ENCODE measurements around the gene ZNF256.

Gene ZNF256

GRCh38 chr19:57947419-57948134 lies at the start of gene ZNF256:
TSS of gene ZNF256 (minus strand) at chr19:57947706. CDS start at chr19:57947474, 232 bp downstream.
- DNase-seq (ENCODE audit: low spot score): peak; percentile 89

- no peak for DNase-seq (ENCODE audit: low spot score)
Measured at GRCh38 chr19:57992841-57993240, 45.3 kb upstream of the ZNF256 start.

- no peak for DNase-seq (ENCODE audit: low spot score)
Measured at GRCh38 chr19:57978586-57979289, 31.2 kb upstream of the ZNF256 start.

- no peak for DNase-seq (ENCODE audit: low spot score)
Measured at GRCh38 chr19:57974434-57974833, 26.9 kb upstream of the ZNF256 start, which contains the start of gene C19orf18. TSS of gene C19orf18 (minus strand) at chr19:57974534. CDS start at chr19:57974432, 102 bp downstream.

- no peak for DNase-seq (ENCODE audit: low spot score)
Measured at GRCh38 chr19:57964761-57965160, 17.3 kb upstream of the ZNF256 start.

GRCh38 chr19:57961785-57962184 lies 14.3 kb upstream of the ZNF256 start:
- DNase-seq (ENCODE audit: low spot score): no peak

GRCh38 chr19:57954996-57955395 lies 7.5 kb upstream of the ZNF256 start:
- DNase-seq (ENCODE audit: low spot score): no peak

- no peak for DNase-seq (ENCODE audit: low spot score)
Measured at GRCh38 chr19:57949702-57950101, 2.2 kb upstream of the ZNF256 start.

GRCh38 chr19:57949296-57949695 lies 1.8 kb upstream of the ZNF256 start:
- no peak for DNase-seq (ENCODE audit: low spot score)

GRCh38 chr19:57947088-57947418 lies 453 bp downstream of the ZNF256 start:
- no peak for DNase-seq (ENCODE audit: low spot score)

GRCh38 chr19:57946316-57946715 lies 1.2 kb downstream of the ZNF256 start:
- no peak for DNase-seq (ENCODE audit: low spot score)

- DNase-seq (ENCODE audit: low spot score): no peak
Measured at GRCh38 chr19:57941593-57941992, 5.9 kb downstream of the ZNF256 start.

GRCh38 chr19:57935731-57936130 lies 11.8 kb downstream of the ZNF256 start:
- DNase-seq (ENCODE audit: low spot score): peak; percentile 72

- peak; percentile 89 for DNase-seq (ENCODE audit: low spot score)
Measured at GRCh38 chr19:57934820-57935665, 12.5 kb downstream of the ZNF256 start, which contains the start of gene ZNF418. TSS of gene ZNF418 (minus strand) at chr19:57935402. CDS start at chr19:57933822, 1,580 bp downstream.

GRCh38 chr19:57927587-57927986 lies 19.9 kb downstream of the ZNF256 start:
- no peak for DNase-seq (ENCODE audit: low spot score)

GRCh38 chr19:57916168-57916995 lies 31.1 kb downstream of the ZNF256 start, which contains the start of gene ZNF417:
TSS of gene ZNF417 (minus strand) at chr19:57916592. CDS start at chr19:57916411, 181 bp downstream.
- DNase-seq (ENCODE audit: low spot score): peak; percentile 93

- DNase-seq (ENCODE audit: low spot score): no peak
Measured at GRCh38 chr19:57914531-57914930, 33.0 kb downstream of the ZNF256 start.

- DNase-seq (ENCODE audit: low spot score): no peak
Measured at GRCh38 chr19:57907394-57907793, 40.1 kb downstream of the ZNF256 start.

GRCh38 chr19:57905258-57905657 lies 42.2 kb downstream of the ZNF256 start:
- DNase-seq (ENCODE audit: low spot score): no peak

GRCh38 chr19:57903618-57904184 lies 43.8 kb downstream of the ZNF256 start:
- DNase-seq (ENCODE audit: low spot score): no peak

GRCh38 chr19:57900311-57900710 lies 47.2 kb downstream of the ZNF256 start:
- no peak for DNase-seq (ENCODE audit: low spot score)

Measured in globus pallidus (tissue), 1 donor.